Amniotic epithelial cell (primary cell): ENCODE data around the gene STAT4.

Experiments used
- DNase-seq: peaks from one replicate; pipeline ENCODE4 v3.0.0-alpha.2; 2010; ENCODE audit warnings: low read depth

STAT4 gene

DNA sequence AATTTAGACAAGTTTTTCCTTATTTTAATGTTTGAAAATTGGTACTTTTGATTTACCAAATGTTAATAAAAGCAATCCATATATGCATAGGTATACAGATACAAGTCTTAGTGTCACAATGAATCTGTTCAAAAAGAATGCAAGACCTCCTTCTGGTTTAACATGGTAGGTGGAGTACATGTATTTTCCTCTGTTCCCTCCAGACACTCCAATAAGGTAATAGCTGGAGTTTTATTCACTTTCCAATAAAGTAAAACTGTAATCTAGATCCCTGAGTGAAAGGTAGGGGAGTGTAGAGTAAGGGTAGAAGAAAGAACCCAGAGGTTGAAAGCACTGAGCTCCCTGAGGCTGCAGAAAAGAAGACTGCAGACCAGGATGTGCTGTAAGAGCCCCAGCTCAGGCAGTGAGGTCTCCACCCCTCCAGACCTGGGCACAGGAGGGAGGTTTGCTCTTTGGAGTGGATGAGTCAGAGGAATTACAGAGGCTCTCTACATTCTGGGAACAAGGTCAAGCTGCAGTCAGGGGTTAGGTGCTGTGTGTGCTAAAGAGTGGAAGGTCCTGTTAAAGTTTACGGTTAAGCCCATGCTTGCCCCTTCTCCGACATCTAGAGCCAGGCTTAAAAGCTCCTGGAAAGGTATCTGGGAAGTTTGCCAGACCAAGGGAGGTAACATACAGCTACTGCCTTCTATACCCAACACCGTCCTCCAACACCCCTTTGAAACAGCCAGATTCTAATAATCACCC lies 109.2 kb downstream of the STAT4 start:
- DNase-seq: peak; percentile 71

DNA sequence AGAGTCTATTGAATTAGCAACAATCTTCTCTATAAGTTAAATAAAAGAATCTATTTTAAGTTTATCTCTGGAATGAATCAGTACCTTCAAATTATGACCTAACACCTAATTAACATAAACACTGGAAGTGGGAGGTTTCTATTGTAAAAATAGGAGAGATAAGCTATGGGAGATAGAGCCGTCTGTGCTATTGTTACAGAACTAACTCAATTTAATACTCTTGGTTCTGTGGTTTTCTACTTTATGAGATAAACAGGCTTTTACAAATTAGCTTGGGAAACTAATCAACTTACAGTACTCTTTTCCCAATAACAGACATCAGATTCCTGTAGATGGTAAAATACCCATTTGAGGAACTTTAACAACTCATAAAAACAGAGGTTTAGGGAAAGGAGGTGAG lies 111.2 kb downstream of the STAT4 start:
- peak; percentile 13 for DNase-seq

DNA sequence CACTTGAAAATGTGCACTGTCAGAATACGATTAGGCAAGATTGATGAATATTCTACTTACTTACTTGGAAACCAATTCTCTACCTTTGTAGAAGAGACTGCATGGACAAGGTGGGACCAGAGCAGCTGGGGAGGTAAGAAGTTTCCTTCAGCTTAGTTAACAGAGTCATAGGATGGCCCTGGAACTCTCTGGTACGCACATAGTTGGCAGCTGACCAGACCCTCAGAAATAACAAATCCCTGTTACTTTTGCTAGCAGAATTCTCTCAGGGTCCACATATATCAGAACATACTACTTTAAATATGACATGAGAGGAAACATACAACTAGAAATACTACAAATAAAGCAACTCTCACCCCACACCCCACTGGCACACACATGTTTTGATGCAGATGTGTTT lies 112.1 kb downstream of the STAT4 start:
- DNase-seq: peak; percentile 51

DNA sequence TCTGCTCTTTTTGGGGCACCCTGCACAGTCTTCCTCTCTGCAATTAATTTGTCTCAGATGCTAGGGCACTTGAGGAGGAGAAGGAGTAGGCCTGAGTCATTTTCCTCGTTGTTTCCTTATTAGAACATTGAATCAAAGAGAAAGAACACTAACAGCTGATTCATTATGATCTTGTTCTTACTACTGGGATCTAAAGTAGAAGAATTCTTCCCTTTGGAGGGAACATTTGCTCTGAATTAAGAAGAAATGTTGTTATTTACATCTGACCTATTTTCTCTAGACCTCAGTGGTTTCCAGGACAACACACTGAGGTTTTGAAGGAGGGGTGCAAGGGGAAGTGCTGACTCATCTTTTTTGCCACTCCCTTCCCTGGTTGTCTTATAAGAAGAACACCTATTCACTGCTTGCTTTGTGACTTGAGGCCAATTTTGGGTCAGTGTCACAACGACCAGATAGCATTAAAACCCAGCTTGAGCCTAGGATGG lies 112.5 kb downstream of the STAT4 start:
- peak; percentile 77 for DNase-seq

DNA sequence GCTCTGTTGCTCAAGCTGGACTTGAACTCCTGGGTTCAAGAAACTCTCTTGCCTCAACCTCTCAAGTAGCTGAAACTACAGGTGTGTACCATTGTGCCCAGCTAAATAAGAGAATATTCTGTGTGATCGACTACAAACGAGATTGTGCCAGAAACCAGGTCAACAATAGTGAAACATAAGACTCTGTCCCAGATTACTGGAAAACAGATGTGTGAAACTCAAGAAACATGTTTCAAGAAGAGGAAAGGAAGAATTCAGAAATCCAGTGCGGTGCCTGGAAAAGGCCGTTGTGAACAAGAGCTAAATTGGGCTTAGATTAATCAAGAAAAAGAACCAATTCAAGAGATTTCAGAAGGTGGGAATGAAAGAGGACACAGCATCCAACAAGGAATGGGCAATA lies 113.4 kb downstream of the STAT4 start:
- no peak for DNase-seq

DNA sequence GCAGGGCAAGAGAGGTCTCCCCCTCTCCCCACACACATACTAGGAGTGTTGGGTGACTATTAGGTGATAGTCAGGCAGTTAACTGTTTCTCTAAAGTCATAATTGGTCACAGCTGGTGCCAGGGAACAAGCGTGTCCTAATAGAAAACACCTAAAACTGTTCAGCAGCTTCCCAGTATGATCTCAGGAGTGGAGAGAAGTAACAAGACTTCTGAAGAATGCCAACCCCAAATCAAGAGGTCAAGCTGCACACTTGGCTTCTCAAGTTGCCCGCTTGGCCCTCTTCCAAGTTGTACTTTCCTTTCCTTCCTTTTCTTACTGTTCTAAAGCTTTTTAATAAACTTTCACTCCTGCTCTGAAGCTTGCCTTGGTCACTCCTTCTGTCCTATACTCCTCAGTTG lies 114.4 kb downstream of the STAT4 start:
- DNase-seq: no peak

DNA sequence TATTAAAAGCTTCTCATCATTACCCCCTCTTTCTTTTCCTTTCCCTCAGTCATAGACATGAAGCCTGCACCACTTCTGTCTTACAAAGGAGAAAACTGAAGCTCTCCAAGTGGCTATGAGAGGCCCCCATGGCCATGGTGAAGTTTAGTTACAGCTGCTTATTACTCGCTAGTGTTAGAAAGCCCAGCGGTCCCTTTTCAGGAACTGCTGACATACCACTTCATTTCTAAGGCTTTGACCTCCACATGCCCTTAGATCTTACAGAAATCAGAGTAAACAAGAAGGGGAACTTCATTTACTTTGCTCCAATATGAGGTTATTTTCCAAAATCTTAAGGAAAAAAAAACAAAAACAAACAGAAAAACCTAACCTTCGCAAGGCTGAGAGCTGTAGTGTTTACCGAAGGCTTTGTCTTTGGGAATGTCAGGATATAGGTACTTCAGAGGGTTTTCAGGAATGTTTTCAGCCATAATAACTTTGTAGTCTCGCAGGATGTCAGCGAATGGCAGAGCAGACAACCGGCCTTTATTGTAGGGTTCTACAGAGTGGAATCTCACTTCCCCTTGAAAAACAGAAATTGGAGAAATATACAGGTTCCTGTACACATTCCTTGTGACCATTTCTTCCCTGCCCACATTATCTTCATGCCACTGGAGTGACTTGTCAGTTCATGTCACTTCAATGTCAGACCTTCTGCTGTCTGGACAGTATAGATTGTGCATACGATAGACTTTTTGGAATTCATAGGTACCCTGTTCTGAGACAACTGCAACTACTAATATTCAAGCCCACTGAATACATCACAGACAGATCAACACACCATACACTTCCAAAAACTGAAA lies 118.0 kb downstream of the STAT4 start:
- DNase-seq: no peak

DNA sequence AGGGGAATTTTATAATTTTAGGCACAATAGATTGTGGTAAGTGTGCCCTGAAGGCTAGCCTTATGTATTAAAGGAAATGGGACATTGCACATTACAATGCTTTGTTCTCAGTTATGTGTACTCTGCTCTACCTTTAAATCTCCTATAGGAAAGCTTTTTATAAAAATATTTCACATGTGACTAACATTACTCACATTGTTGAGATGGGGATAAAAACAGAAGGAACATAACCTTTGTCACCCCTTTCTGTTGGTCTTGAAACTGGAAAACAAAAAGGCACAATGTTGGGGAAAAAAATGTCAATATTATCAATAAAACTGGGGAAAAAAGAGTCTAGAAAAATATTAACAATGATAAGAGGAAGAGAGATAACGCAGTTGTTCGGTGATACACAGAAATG lies 119.5 kb downstream of the STAT4 start:
- no peak for DNase-seq

DNA sequence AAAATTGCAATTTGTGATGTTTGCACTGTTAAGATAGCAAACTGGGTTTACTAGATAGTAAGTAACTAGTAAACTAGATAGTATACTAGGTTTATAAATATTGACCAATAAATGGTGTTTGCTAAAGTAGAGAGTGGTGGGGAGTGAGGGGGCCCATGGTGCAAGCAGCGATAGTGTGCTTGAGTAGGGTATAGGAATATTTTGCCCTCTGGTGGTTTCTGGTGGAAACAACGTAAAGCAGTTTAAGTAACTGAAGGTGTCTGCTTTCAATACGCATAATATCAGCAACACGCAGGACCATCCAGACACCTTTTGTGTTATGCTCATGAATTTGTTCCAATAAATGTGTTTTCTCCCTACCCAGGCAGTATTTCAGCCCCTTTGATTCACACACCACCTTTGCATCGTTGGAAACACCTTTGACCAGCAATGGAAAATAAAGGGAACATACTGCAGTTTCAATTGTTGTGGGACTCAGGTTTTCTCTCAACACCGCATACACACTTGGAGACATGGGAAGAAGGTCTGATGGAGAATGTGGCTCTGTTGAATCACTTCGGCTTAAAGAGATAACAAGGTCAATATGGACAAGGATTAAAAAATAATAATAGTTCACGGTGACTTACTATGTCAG lies 120.2 kb downstream of the STAT4 start:
- DNase-seq: peak; percentile 56

DNA sequence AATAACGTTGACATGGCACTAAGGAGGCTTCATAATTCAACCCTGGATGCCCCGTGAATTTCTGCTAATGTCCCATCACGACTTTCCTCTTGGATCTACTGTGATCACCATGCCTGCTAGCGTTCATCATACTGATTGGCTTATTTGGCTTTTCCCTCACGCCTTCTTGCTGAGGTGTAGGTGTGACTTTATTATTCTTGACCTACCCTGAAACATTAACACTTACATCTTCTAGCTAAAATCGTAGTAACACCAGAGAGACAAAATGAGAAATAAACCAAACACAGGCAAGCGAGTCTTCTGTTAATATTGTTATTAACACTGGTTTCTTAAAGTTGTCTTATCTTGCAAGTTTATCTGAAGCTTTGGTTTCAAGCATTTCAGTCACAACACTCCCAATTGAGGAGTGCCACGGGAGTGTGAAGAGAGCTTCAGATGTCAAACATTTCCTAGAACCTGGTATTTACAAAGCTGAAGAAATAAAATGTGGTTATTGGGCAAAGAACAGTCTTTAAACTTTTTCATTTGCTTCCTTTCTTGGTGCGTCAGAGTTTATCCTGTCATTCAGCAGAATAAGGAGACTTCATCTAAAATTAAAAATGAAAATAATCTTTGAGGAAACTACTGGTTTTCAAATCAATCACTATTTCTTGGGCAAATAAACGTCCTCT lies 121.4 kb downstream of the STAT4 start:
- DNase-seq: no peak

DNA sequence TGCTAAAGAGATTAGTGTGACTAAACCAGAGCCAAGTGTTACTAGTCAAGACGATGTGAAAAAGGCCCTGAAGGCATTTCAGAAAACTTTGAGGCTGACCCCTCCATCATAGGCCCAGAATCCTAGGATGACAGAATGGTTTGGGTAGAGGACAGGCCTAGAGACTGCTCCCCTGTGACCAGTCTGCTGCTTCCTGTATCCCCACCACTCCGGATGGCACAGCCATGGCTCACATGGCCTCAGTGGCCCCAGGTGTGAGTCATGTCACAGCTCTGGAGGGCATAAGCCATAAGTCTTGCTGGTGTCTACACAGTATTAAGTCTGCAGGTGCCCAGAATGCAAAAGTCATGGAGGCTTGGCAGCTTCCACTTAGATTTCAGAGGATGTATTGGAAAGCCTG lies 124.4 kb downstream of the STAT4 start:
- DNase-seq: no peak

DNA sequence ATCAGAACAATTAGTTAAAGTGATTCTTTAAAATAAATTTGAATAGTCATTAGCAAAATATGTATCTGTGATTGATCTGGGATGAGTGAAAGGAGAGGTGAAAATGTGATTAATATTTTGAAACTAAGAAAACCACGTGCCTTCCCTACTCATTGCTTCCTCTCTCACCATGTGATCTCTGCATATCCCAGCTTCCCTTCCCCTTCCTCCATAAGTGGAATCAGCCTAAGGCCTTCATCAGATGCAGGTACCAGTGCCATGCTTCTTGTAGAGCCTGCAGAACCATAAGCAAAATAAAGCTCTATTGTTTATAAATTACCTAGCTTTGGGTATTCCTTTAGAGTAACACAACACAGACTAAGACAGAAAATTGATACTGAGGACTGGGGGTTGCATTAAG lies 125.7 kb downstream of the STAT4 start:
- no peak for DNase-seq

DNA sequence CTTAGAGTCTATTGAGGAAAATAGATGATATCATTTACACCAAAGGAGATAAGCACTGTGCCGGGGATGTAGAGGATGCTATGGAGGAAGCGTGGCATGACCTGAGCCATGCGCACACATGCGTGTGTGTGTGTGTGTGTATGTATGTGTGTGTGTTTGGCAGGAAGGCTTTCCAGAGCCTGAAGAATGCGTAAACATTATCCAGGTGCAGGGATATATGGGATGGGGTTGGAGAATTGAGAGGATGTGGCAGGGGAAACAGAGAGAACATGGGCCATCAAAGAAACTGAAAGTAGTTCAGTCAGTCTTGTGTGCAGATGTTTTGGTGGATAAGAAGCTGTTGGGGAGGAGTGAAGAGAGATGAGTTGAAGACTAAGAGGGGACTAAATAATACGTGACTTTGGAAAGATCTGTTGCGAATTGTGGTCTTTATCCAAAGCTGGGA lies 127.5 kb downstream of the STAT4 start:
- no peak for DNase-seq

DNA sequence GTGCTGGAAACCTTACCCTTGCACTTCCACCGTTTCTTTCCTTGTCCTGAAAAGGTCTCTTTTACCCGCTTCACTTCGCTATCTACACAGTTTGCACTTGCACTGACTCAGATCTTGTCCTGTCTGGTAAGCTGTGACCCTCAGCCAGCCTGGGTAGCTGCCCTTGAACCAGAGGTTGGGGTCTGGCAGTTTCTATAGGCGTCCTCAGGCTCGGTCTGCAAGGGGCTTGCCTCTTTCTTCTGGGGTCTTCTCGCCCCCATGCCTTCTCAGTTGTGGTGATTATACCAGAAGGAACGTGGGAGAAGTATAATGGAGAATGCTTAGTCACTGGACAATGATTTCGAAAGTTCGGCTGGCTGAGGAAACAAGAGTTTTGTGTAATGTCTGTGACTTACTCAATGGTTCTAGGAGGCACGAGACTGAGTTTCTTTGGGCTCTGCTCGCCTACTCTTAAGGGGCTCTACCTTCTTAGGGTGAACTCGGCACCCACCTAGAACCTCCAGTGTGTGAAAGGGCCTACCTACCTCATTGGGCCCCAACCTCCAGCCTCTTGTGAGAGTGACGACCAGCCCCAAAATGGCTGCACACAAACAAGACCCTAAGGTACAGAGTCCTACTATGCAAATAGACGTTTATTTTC lies 129.9 kb downstream of the STAT4 start:
- peak; percentile 93 for DNase-seq

DNA sequence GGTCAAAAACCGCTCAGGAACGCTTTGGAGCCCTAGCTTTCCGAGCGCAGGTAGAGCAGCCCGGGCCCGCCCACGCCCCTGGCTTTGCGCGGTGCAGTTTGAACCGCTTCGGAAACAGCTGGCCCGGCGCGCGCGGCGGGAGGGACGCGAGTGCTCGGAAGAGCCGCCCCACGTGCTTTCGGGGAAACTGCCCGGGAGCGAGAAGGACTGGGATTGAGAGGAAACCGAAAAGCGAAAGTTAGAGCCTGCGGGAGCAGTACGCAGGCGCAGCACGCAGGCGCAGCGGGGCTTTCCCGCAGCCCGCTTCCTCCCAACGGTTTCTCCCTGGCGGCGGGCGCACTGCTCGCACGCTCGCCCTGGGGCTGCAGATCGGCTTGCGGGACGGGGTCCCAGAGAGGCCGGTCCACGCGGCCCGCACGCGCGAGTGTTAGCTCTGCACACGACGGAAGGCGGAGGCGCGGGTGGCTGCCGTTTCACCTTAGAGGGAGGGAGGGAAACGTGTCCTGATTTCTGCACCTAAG lies 130.5 kb downstream of the STAT4 start:
- DNase-seq: peak; percentile 93

DNA sequence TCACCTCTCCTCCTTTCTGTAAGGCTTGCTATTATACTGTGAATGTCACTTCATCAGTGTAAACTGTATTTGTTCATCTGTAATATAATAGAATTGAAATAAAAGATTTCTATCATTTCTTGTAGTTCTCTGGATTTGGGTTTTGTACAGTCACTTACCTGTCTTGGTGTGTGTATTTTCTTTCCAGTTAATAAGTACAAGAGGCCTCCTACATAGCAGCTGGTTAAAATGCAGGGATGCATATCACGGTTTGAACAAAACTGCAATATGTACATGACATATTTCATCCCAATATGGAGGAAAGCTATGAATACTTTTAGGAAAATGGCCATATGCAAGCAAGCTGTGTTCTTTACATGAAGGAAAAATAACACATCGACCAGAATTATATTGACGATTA lies 131.4 kb downstream of the STAT4 start:
- no peak for DNase-seq

DNA sequence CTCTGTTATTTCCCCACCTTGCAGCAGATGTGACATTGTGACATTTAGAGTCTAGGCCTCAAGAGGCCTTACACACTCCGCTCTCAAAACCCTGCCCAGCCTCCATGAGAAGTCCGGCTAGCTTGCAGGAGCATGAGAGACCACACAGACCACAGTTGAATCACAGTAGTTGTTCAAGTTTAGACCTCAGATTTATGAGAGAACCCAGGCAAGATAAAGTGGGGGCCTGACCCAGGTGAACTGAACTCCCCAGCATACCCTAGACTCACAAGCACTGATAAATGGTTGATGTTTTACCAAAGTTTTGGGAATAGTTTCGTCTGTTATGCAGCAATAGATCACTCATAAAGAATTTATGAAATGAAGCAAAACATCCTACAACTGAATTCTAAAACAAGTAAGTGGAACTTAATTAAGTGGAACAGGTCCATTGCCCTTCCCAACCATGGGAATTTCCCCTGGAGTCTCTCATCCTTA lies 132.1 kb downstream of the STAT4 start:
- DNase-seq: no peak

DNA sequence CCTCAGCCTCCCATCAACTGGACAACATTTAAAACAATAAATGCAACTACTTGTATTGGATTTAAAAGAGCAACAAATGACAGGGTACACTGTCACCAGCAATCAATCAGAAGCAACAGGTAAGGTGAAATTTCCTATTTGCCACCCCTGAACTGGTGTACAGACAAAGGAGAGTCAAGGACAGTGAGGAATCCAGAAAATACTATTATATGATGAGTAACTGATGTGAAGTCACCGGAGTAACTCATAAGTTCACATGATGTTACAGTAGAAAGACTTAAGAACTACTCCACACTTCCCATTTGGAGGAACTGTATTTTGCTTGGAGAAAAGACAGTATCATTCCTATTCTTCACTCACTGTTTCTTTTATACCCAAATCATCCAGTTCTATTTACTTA lies 132.7 kb downstream of the STAT4 start:
- DNase-seq: no peak

DNA sequence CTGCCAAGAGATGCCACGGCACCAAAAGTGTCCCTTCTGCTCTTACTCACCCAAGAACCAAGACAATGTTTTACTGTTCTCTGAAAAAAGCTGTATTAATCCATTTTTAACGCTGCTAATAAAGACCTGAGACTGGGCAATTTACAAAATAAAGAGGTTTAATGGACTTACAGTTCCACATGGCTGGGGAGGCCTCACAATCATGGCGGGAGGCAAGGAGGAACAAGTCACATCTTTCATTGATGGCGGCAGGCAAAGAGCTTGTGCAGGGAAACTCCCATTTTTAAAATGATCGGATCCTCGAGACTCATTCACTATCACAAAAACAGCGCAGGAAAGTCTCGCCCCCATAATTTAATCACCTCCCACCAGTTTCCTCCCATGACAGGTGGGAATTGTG lies 135.0 kb downstream of the STAT4 start:
- no peak for DNase-seq

DNA sequence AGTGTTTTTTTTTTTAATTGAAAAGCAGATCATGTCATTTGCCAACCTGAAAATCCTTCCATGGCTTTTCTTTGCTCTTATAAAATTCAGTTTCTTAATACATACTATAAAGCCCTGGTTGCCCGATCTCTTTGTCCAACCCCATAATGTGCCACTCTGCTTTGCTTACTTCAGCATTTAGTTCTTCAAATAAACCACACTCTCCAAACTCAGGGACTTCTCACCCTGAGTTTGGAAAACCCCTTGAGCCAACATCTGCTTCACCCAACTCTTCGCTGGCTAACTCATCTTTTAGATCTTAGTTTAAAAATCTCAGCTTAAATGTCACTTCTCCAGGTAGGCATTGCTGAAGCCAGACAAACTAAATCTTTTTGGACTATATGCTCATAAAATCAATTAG lies 135.6 kb downstream of the STAT4 start:
- DNase-seq: no peak

DNA sequence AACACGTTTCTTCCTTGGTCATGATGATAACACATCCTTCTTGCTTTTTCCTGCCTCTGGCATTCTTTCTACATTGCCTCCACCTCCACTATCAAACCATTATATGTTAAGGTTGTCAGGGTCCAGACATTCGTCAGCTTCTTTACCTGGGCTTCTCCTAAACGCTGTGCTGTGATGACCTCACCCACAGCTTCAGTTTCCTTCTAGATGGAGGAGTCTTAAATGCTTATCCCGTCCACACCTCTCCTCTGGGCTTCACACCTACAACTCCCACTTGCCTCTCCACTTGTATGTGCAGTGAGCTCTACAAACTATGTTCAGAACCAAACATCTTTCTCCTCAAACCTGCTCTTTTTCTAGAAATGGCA lies 136.2 kb downstream of the STAT4 start:
- DNase-seq: no peak
